Mesodermal cell (in vitro differentiated cells): ENCODE measurements around the gene KIRREL3. TPM values are rescaled to one million over a fixed set of nuclear protein-coding genes. Genes with fewer than 3 reads are reported as not detected.

ENCODE experiments used
- H3K27ac ChIP-seq: 2 replicates; pipeline ENCODE4 v1.7.0; 2013; ENCODE audit warnings: mild to moderate bottlenecking, low read depth, low read length, moderate library complexity; ENCODE audit not compliant: severe bottlenecking
- H3K36me3 ChIP-seq: 2 replicates; pipeline ENCODE4 v1.7.1; 2013; ENCODE audit warnings: mild to moderate bottlenecking, low read length, moderate library complexity; ENCODE audit not compliant: control insufficient read depth, insufficient read depth
- H3K4me1 ChIP-seq: one replicate; pipeline ENCODE4 v1.7.1; 2013; ENCODE audit warnings: mild to moderate bottlenecking, low read length; ENCODE audit not compliant: insufficient read depth, control insufficient read depth, poor library complexity, severe bottlenecking
- H3K4me3 ChIP-seq: 2 replicates; pipeline ENCODE4 v1.7.0; 2013; ENCODE audit warnings: low read length, control low read depth, mild to moderate bottlenecking; ENCODE audit not compliant: insufficient read depth, poor library complexity, severe bottlenecking; ENCODE audit errors: extremely low read depth
- H3K9me3 ChIP-seq: 2 replicates; pipeline ENCODE4 v1.7.1; 2013; ENCODE audit warnings: mild to moderate bottlenecking, low read length, moderate library complexity; ENCODE audit not compliant: control insufficient read depth
- WGBS, 2 experiments: methylation state at CpG; one replicate each; pipeline ENCODE4 v1.1.5; 2013; ENCODE audit warnings: missing lambda C conversion rate in 2 of 2; ENCODE audit not compliant: insufficient coverage in 2 of 2; 5-methylcytosine and 5-hydroxymethylcytosine counted together
- polyA plus RNA-seq, 2 experiments: library from polyadenylated mRNA; stranded (reverse); fragments of 50-300 nt; gene quantifications; one replicate each; pipeline ENCODE4 v1.2.3, GENCODE V29; 2013

KIRREL3 gene
- 0.41 TPM for polyA plus RNA-seq (2013, experiment 1 of 2)
- 0.15 TPM for polyA plus RNA-seq (2013, experiment 2 of 2)

GRCh38 chr11:127000291-127000968 is at the start of gene KIRREL3:
KIRREL3 (minus strand) TSS chr11:127000770.
- WGBS, 2 experiments, result 2 to 3% methylated on average over 39 to 41 of the region's 42 CpGs
- Histone ChIP-seq H3K4me3 (peak within 1 kb of the TSS; percentile 29), H3K36me3 (no peaks in the 10 kb centered on the region), H3K27ac (no peak within 1 kb of the TSS), H3K4me1 (peaks cover 5% of the 10 kb centered on the region), H3K9me3 (no peaks in the 10 kb centered on the region)

DNA sequence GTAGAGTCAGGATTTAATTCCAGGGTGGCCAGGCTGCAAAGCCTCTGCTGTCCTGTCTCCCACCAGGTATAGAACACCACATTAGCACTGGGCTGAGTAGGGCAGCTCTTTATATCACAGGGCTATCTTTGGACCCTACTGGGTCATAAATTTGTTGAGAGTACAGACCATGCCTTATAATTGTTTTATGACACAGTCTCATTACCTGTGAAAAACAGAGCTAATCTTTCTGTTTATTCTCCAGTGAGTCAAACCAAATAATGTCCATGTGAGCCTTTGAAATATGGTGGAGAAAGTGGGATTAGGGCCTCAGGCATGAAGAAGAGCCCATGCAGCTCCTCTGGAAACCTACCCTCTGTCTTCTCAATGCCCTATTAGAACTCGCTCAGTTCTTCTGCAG is 49.6 kb upstream of the KIRREL3 start:
- Histone ChIP-seq H3K4me3 (no peak overlapping the region), H3K27ac (no peak overlapping the region), H3K4me1 (no peaks in the 10 kb centered on the region), H3K36me3 (no peaks in the 10 kb centered on the region), H3K9me3 (no peaks in the 10 kb centered on the region)
- WGBS, 2 experiments, result no CpG with 5 or more reads among the region's 1 CpG

GRCh38 chr11:127049486-127049885 is 48.9 kb upstream of the KIRREL3 start:
- no peak overlapping the region for H3K27ac ChIP-seq

DNA sequence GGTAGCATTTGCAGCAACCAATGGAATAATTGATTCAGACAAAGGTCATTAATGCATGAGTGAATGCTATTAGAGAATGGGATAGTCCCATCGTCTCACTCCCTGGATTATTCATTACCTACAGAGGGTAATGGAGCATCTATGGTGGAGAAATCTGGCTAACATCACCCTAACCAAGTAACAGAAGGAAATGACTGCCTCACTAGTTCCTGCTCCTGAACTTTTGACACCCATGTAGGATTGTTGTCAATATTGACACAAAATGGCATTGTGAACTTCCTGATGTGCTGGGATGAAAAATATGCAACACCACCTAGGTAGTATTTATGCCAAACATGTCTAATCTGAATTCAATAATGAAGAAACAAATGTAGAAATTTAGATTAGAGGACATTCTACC is 44.0 kb upstream of the KIRREL3 start:
- Histone ChIP-seq H3K4me3 (no peak overlapping the region), H3K36me3 (no peaks in the 10 kb centered on the region), H3K4me1 (peaks cover 3% of the 10 kb centered on the region), H3K27ac (no peak overlapping the region), H3K9me3 (no peaks in the 10 kb centered on the region)
- WGBS, 2 experiments, result no CpG with 5 or more reads among the region's 1 CpG

More at GRCh38 chr11:127049486-127049885, 48.9 kb upstream of the KIRREL3 start:
- no peaks in the 10 kb centered on the region for H3K4me1 ChIP-seq
- H3K9me3 ChIP-seq, result no peaks in the 10 kb centered on the region
- WGBS, 2 experiments, result 88 to 90% methylated on average over 1 to 2 of the region's 2 CpGs
- H3K4me3 ChIP-seq, result no peak overlapping the region
- H3K36me3 ChIP-seq, result no peaks in the 10 kb centered on the region

DNA sequence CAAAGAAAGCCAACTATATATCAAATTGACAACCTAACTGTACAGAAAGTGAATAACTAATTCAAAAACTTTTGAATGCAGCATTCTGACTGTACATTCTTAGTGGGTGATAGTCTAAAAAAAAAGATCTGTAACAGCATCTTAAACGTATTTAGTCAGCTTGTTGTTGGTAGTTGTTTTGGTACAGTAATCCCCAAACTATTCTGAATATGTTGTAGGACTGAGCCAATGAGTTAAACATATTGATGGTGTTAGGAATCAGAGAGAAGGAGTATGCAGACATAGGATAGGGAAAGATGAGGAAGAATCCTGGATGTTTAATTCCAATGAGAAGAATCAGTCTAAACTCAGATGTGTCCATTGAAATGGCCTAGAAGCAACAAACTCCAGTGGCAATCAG is 41.9 kb upstream of the KIRREL3 start:
- H3K36me3 ChIP-seq, result no peaks in the 10 kb centered on the region
- 71 to 91% methylated on average over 1 of the region's 1 CpG for WGBS, 2 experiments

DNA sequence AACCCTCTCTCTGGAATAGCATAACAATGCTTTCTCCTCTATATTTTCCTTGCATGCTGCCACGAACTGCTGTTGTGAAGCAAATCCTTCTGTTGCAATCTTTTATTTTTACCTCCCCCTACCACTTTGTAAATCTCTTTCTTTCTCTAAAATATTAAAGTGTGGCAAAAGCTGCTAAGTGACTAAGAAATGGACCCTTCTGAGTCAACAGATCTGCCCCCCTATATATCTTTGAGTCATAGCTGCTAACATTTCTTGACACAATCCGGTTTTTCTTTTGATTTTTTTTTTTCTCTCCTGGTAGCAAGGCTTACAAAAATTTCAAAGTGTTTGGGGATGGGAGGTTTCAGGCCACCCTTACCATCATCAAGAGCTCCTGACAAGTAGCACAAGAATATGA is 39.0 kb upstream of the KIRREL3 start:
- Histone ChIP-seq H3K36me3 (no peaks in the 10 kb centered on the region), H3K4me1 (peaks cover 3% of the 10 kb centered on the region), H3K4me3 (no peak overlapping the region), H3K27ac (no peak overlapping the region), H3K9me3 (no peaks in the 10 kb centered on the region)
- WGBS, 2 experiments, result 67% methylated on average over 1 of the region's 2 CpGs; no CpG with 5 or more reads in 1 of the 2 experiments

More for the DNA sequence above, 41.9 kb upstream of the KIRREL3 start:
- Histone ChIP-seq H3K9me3 (no peaks in the 10 kb centered on the region), H3K27ac (no peak overlapping the region), H3K4me1 (peaks cover 3% of the 10 kb centered on the region), H3K4me3 (no peak overlapping the region)

DNA sequence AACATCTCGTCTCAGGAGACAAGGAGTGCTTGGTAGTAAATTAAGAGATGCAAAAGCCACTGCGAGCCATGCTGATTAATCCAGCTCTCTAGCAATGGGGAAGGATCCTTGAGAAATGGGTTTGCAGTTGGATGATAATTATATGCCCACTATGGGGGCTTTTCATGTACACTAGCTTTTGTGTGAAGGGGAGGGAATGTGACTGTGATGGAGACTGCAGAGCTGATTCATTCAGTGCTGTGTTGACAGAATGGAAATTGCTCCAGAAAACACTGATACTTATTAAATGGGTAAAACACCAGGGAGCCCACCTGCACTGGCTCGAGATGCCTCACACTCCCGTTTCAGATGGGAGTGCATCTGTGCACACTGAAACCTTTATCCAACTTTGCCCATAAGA is 37.0 kb upstream of the KIRREL3 start:
- WGBS, 2 experiments, result 69 to 82% methylated on average over 4 of the region's 4 CpGs
- peaks cover 2% of the 10 kb centered on the region for H3K4me1 ChIP-seq
- H3K36me3 ChIP-seq, result no peaks in the 10 kb centered on the region
- H3K27ac ChIP-seq, result no peak overlapping the region
- no peaks in the 10 kb centered on the region for H3K9me3 ChIP-seq
- H3K4me3 ChIP-seq, result no peak overlapping the region

GRCh38 chr11:127037001-127037400 is 36.4 kb upstream of the KIRREL3 start:
- no peak overlapping the region for H3K27ac ChIP-seq
- no peak overlapping the region for H3K4me3 ChIP-seq
- 100% methylated on average over 1 of the region's 1 CpG for WGBS, 2 experiments
- no peaks in the 10 kb centered on the region for H3K4me1 ChIP-seq
- no peaks in the 10 kb centered on the region for H3K9me3 ChIP-seq
- no peaks in the 10 kb centered on the region for H3K36me3 ChIP-seq

DNA sequence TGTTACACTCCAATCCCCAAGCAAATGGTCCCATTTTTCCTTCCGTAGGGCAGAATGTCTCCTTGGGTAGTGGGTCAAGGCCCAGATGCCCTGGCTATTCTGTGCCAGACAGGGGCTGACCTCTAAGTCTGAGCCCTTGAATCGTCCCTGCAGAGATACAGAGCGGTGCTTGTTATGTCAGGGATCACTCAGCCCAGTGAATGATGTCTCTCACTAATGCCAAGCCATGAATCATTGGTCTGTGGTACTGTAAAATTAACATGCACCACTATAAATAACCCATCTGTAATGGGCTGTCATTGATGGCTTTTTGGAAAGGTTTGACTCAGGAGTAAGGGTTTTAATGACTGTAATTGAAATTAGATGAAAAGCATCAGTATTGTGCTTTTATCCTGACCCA is 35.3 kb upstream of the KIRREL3 start:
- Histone ChIP-seq H3K27ac (no peak overlapping the region), H3K4me3 (no peak overlapping the region), H3K9me3 (no peaks in the 10 kb centered on the region), H3K4me1 (no peaks in the 10 kb centered on the region), H3K36me3 (no peaks in the 10 kb centered on the region)
- 88 to 93% methylated on average over 2 to 3 of the region's 3 CpGs for WGBS, 2 experiments

DNA sequence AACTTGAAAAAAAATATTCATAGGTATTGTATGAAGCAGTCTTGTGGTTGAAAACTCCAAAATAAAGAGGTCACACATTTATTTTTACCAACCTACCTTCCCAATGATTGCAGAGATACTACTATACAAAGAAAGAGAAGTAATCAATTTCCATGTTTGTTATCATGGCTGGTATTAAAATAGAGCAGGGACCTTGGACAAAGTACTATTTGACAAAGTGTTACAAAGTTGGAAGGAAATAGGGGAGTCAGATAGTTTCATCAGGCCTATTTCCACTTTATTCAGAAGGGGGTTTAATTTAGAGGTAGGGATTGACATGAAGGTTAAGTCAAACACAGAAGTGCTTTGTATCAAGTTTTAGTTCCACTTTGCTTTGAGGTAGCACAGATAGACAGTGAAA is 34.4 kb upstream of the KIRREL3 start:
- H3K9me3 ChIP-seq, result no peaks in the 10 kb centered on the region
- H3K36me3 ChIP-seq, result no peaks in the 10 kb centered on the region
- no peaks in the 10 kb centered on the region for H3K4me1 ChIP-seq
- no peak overlapping the region for H3K27ac ChIP-seq
- H3K4me3 ChIP-seq, result no peak overlapping the region

- H3K9me3 ChIP-seq, result no peaks in the 10 kb centered on the region
- WGBS, 2 experiments, result 93 to 100% methylated on average over 3 of the region's 4 CpGs
- H3K27ac ChIP-seq, result no peak overlapping the region
- H3K4me1 ChIP-seq, result no peaks in the 10 kb centered on the region
- H3K36me3 ChIP-seq, result no peaks in the 10 kb centered on the region
- no peak overlapping the region for H3K4me3 ChIP-seq
These were observed 28.1 kb upstream of the KIRREL3 start for GRCh38 chr11:127028648-127029047.
